Suprapubic skin (tissue), 4 donors: ENCODE results near the gene TMEM164. TPM values are rescaled to one million over a fixed set of nuclear protein-coding genes. Genes with fewer than 3 reads are reported as not detected.
A peak's percentile ranks its signal among the peaks of the same experiment; 100 is the strongest.

Experiments
- DNase-seq, 2 donors: peaks; one replicate each; pipeline ENCODE4 v3.0.0-alpha.2; 2019; ENCODE audit warnings: low spot score in 2 of 2
- H3K27ac ChIP-seq: fragments of 200-600 bp; sonication (generic); one replicate; pipeline ENCODE4 v1.5.1; 2019
- H3K27me3 ChIP-seq: fragments of 200-600 bp; sonication (generic); one replicate; pipeline ENCODE4 v1.5.1; 2019
- H3K36me3 ChIP-seq: fragments of 200-600 bp; sonication (generic); one replicate; pipeline ENCODE4 v1.5.1; 2019
- H3K4me1 ChIP-seq: fragments of 200-600 bp; sonication (generic); one replicate; pipeline ENCODE4 v1.5.1; 2019
- H3K4me3 ChIP-seq: fragments of 200-600 bp; sonication (generic); one replicate; pipeline ENCODE4 v1.5.1; 2019; ENCODE audit warnings: mild to moderate bottlenecking
- H3K9me3 ChIP-seq: fragments of 200-600 bp; sonication (generic); one replicate; pipeline ENCODE4 v1.5.1; 2019
- EP300 ChIP-seq: sonication (generic); formaldehyde crosslinking; IDR thresholded peaks from one replicate; pipeline ENCODE4 v1.6.1; 2017; ENCODE audit warnings: antibody characterized with exemption
- POLR2A ChIP-seq, 2 donors: fragments of 450-650 bp; IDR thresholded peaks; one replicate each; pipeline ENCODE4 v1.6.1; 2017; ENCODE audit warnings: antibody characterized with exemption in 2 of 2, mild to moderate bottlenecking in 2 of 2, moderate library complexity in 2 of 2
- POLR2AphosphoS5 ChIP-seq, 3 donors: sonication (generic); formaldehyde crosslinking; IDR thresholded peaks; one replicate each; pipeline ENCODE4 v1.6.1; 2017; ENCODE audit warnings: antibody characterized with exemption in 3 of 3
- WGBS: methylation state at CpG from one replicate; pipeline ENCODE4 v1.1.5; 2018; 5-methylcytosine and 5-hydroxymethylcytosine counted together
- total RNA-seq, 4 donors: library from RNA; depleted of rRNA; stranded (reverse); fragments of >200 nt; gene quantifications; one replicate each; pipeline ENCODE4 v1.1.0, GENCODE V29; 2016
- TF ChIP-seq, protein P1 (sequence below), 2 donors: fragments of 200-600 bp in 1 of 2; fragments of 450-650 bp in 1 of 2; sonication (generic) in 1 of 2; IDR thresholded peaks; one replicate each; pipeline ENCODE4 v1.5.1; 2016 to 2019; ENCODE audit warnings: antibody characterized with exemption in 2 of 2, mild to moderate bottlenecking in 1 of 2, moderate library complexity in 1 of 2

The TMEM164 gene
- total RNA-seq, 4 donors from 2014 or later, result 35.5 to 71.2 (median 58.7) TPM

DNA sequence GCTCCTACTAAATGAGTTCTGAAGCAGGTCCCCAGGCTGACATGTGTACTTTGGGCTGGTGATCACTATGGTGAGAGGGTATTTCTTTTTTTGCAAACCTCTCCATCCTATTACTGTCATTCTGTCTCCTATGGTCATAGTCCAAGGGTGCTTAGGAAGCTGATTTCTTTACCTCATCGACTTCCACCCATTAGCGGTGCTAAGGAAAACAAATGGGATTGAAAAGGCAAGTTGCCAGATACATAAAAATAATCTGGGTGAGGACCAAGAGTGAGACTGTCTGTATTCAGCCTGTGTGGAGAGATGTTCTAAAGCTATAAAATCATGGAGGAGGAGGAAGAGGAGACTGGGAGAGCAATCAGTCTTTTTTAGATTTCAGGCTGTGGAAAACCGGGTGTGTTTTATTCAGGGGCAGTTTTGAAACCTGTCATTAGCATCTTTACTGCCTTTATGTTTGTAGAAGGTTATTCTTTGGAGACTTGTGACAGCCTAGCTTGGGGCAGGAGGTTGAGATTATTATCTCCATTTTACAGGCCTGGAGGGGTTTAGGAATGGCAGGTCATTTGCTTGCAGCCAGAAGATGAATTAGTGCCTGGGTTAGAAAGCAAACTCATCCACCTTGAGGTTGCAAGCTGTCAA is 1.9 kb downstream of the TMEM164 start:
- Histone ChIP-seq H3K36me3 (no peaks in the 10 kb centered on the region), H3K4me3 (peak overlapping the region; percentile 66), H3K9me3 (no peaks in the 10 kb centered on the region), H3K27me3 (no peaks in the 10 kb centered on the region), H3K4me1 (peaks cover 35% of the 10 kb centered on the region), H3K27ac (no peak overlapping the region)
- TF ChIP-seq, protein P1, sequence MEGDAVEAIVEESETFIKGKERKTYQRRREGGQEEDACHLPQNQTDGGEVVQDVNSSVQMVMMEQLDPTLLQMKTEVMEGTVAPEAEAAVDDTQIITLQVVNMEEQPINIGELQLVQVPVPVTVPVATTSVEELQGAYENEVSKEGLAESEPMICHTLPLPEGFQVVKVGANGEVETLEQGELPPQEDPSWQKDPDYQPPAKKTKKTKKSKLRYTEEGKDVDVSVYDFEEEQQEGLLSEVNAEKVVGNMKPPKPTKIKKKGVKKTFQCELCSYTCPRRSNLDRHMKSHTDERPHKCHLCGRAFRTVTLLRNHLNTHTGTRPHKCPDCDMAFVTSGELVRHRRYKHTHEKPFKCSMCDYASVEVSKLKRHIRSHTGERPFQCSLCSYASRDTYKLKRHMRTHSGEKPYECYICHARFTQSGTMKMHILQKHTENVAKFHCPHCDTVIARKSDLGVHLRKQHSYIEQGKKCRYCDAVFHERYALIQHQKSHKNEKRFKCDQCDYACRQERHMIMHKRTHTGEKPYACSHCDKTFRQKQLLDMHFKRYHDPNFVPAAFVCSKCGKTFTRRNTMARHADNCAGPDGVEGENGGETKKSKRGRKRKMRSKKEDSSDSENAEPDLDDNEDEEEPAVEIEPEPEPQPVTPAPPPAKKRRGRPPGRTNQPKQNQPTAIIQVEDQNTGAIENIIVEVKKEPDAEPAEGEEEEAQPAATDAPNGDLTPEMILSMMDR (IDR thresholded peaks at IDR 0.05), result no peak
- TF ChIP-seq POLR2A (IDR thresholded peaks at IDR 0.05) (no peak), EP300 (no peak), POLR2AphosphoS5 (IDR thresholded peaks at IDR 0.05) (no peak)
- DNase-seq, result no peak
- 53% methylated on average over 3 of the region's 3 CpGs for WGBS

DNA sequence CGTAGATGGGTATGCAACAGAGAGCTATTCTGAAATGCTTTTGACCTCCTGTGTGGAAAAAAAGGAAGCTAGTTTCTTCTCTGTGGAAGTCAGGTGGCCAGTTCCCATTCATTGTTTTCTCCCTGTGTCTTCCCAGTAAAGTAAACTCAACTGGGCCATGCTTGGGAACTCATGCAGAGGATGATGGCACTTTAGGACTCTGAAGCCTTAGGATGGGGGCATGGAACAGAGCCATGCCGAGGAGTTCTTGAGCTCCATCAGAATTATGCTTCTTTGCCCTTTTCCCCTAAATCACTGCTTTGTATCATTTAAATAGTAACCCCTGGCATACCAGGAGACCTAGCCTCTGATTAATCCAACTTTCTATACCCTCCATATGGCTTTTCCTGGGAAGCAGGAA is 3.2 kb downstream of the TMEM164 start:
- TF ChIP-seq POLR2A (IDR thresholded peaks at IDR 0.05), result no peak
- TF ChIP-seq, protein P1 (IDR thresholded peaks at IDR 0.05), result no peak
- TF ChIP-seq POLR2AphosphoS5 (IDR thresholded peaks at IDR 0.05), result no peak
- TF ChIP-seq EP300, result no peak
- Histone ChIP-seq H3K36me3 (no peaks in the 10 kb centered on the region), H3K27me3 (no peaks in the 10 kb centered on the region), H3K9me3 (no peaks in the 10 kb centered on the region), H3K27ac (no peak overlapping the region), H3K4me1 (peaks cover 35% of the 10 kb centered on the region), H3K4me3 (no peak overlapping the region)
- WGBS, result 92% methylated on average over 2 of the region's 2 CpGs
- no peak for DNase-seq

- TF ChIP-seq POLR2AphosphoS5 (IDR thresholded peaks at IDR 0.05) (no peak), POLR2A (IDR thresholded peaks at IDR 0.05) (no peak), EP300 (no peak)
- TF ChIP-seq, protein P1 (IDR thresholded peaks at IDR 0.05), result no peak
- H3K27me3 ChIP-seq, result no peaks in the 10 kb centered on the region
- no peak overlapping the region for H3K4me3 ChIP-seq
- no peaks in the 10 kb centered on the region for H3K9me3 ChIP-seq
- H3K4me1 ChIP-seq, result peaks cover 28% of the 10 kb centered on the region
- no peak for DNase-seq
- H3K36me3 ChIP-seq, result no peaks in the 10 kb centered on the region
- no peak overlapping the region for H3K27ac ChIP-seq
- WGBS, result 43% methylated on average over 3 of the region's 3 CpGs
Measured at GRCh38 chrX:110006821-110007375, 4.0 kb downstream of the TMEM164 start.

DNA sequence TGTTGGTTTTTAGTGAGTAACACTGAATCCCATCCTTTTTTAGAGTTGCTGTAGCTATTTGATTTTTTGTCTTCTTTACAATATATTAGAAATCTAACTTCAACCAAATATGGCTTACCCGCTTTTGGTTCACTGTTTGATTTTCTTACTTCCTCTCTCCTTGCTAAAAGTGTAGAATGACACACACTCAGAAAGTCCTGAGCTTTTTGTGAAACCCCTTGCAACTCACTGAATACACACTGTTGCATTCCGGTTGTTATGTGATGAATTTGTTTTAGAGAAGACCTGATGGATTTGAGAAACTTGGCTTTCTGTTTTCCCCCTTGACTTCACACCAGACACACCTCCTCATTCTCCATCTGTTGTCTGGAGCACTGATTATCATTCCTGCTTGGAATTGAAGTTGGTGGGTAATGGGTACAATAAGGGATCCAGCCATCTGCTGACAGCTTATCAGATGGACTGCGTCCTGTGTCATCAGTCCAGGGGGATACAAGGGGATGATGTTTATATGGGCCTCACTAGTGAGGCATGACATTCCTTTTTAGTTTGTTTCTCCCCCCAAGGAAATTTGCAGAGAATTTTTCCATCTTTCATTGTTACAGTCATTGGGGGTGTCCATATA is 5.2 kb downstream of the TMEM164 start:
- no peaks in the 10 kb centered on the region for H3K9me3 ChIP-seq
- H3K27me3 ChIP-seq, result no peaks in the 10 kb centered on the region
- H3K36me3 ChIP-seq, result no peaks in the 10 kb centered on the region
- no peak overlapping the region for H3K27ac ChIP-seq
- H3K4me1 ChIP-seq, result peaks cover 33% of the 10 kb centered on the region
- TF ChIP-seq POLR2A (IDR thresholded peaks at IDR 0.05) (no peak), POLR2AphosphoS5 (IDR thresholded peaks at IDR 0.05) (no peak), EP300 (no peak)
- TF ChIP-seq, protein P1 (IDR thresholded peaks at IDR 0.05), result no peak
- 95% methylated on average over 3 of the region's 3 CpGs for WGBS
- H3K4me3 ChIP-seq, result no peak overlapping the region
- DNase-seq, result no peak

DNA sequence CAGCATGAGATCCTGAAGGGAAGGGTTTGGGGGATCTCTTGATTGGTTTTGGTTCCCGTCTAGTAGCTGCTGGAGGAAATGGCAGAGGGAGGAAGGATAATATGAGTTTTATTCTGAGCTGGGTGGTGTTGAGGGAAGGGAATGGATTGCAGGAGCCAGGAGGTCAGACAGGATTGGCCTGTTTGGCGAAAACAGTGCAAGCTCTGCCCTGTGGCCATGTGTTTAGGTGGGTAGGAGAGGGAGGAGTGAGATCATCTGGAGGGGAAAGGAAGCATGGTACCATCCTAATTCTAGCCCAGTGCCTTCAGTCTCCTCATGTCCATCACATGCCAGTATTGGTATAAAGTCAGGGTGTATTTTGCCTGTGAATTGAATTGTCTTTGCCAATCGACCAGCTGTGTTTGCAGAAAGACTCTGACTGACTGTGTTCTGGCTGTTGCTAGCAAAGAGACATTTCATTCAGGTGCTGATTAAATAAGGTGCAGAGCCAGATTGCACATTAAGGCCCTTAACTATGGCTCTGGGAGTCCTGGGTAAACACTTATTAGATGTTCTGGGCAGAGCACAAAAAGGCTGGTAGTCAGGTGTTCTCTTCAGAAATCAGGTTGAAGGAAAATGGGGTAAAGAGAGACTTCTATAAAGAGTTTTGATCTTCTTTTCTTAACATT is 10.0 kb downstream of the TMEM164 start:
- 56% methylated on average over 3 of the region's 3 CpGs for WGBS
- TF ChIP-seq POLR2AphosphoS5 (IDR thresholded peaks at IDR 0.05), result no peak
- TF ChIP-seq, protein P1 (IDR thresholded peaks at IDR 0.05), result no peak
- no peak for TF ChIP-seq POLR2A (IDR thresholded peaks at IDR 0.05)
- no peak for TF ChIP-seq EP300
- no peak for DNase-seq

More for the DNA sequence above, 10.0 kb downstream of the TMEM164 start:
- Histone ChIP-seq H3K36me3 (no peaks in the 10 kb centered on the region), H3K27me3 (no peaks in the 10 kb centered on the region), H3K9me3 (no peaks in the 10 kb centered on the region), H3K4me3 (no peak overlapping the region), H3K27ac (no peak overlapping the region), H3K4me1 (peaks cover 16% of the 10 kb centered on the region)
